ENCODE data around the gene AKR1C2.

GRCh38 chr10:5023177-5023805, 19.6 kb upstream of the AKR1C2 start:
- TF ChIP-seq EZH2 (IDR thresholded peaks at IDR 0.05; ENCODE audit: insufficient read depth, poor library complexity, severe bottlenecking) (no peak), EZH2phosphoT487 (IDR thresholded peaks at IDR 0.05; ENCODE audit: insufficient read depth, low read depth) (no peak)
